IMR-90 (cell line): ENCODE measurements around the gene MLKL.

Experiments used
- MXI1 ChIP-seq: IDR thresholded peaks from 2 replicates; pipeline ENCODE4 v1.6.1; 2012; ENCODE audit warnings: low read depth, mild to moderate bottlenecking, low read length, moderate library complexity, borderline replicate concordance
- USF2 ChIP-seq: fragments of 150-350 bp; IDR thresholded peaks from 2 replicates; pipeline ENCODE4 v1.6.1; 2017; ENCODE audit warnings: mild to moderate bottlenecking, antibody characterized with exemption, low read length, low read depth
- TF ChIP-seq, protein P1 (sequence below): conservative IDR thresholded peaks from 2 replicates; pipeline ENCODE4 v1.5.1; 2012; ENCODE audit warnings: mild to moderate bottlenecking, low read depth, low read length, improper control_type of control experiment

DNA sequence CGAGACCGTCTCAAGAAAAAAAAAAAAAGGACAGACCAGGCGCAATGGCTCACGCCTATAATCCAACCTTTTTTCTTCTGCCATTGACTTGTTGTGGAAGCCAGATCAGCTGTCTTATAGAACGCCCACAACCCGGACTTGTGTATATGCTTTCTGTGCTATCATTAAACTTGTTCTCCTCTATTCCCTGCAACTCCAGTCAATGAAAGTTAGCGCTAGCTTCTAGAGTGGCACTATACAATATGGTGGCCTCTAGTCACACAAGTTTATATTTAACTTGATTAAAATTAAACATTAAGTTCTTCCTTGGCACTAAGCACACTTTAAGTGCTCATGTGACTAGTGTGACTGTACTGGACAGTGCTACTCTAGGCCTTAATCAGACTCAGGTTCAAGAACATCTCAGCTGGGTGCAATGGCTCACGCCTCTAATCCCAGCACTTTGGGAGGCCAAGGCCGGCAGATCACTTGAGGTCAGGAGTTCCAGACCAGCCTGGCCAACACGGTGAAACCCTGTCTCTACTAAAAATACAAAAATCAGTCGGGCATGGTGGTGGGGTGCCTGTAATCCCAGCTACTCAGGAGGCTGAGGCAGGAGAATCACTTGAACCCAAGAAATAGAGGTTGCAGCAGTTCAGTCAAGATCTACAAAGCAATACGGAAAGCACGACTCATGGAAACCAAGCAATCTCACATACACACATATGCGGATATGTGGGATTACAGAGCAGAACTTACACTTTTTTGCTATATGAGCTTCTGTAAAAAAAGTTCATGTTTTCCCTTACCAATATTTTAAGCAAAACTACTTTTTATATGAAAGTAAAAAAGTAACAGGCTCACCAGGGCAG is 74.9 kb downstream of the MLKL start:
- TF ChIP-seq MXI1, result no peak
- TF ChIP-seq USF2, result no peak
- TF ChIP-seq, protein P1, sequence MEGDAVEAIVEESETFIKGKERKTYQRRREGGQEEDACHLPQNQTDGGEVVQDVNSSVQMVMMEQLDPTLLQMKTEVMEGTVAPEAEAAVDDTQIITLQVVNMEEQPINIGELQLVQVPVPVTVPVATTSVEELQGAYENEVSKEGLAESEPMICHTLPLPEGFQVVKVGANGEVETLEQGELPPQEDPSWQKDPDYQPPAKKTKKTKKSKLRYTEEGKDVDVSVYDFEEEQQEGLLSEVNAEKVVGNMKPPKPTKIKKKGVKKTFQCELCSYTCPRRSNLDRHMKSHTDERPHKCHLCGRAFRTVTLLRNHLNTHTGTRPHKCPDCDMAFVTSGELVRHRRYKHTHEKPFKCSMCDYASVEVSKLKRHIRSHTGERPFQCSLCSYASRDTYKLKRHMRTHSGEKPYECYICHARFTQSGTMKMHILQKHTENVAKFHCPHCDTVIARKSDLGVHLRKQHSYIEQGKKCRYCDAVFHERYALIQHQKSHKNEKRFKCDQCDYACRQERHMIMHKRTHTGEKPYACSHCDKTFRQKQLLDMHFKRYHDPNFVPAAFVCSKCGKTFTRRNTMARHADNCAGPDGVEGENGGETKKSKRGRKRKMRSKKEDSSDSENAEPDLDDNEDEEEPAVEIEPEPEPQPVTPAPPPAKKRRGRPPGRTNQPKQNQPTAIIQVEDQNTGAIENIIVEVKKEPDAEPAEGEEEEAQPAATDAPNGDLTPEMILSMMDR, result no peak
